Psoas muscle (tissue), 8 donors: ENCODE results near the gene STK40. TPM values are rescaled to one million over a fixed set of nuclear protein-coding genes. Genes with fewer than 3 reads are reported as not detected.
A peak's percentile ranks its signal among the peaks of the same experiment; 100 is the strongest.

Experiments
- ATAC-seq, 4 donors: fragments of 200-7000 bp; cut with Tn5 transposase; one replicate each; pipeline ENCODE4 v1.9.1; 2020; ENCODE audit warnings: moderate library complexity in 3 of 4, mild to moderate bottlenecking in 2 of 4
- DNase-seq, 2 donors: peaks; one replicate each; pipeline ENCODE4 v3.0.0-alpha.2; 2020
- H3K27ac ChIP-seq: fragments of 200-600 bp; one replicate; pipeline ENCODE4 v1.8.0; 2022
- H3K27me3 ChIP-seq, 3 donors: fragments of 200-600 bp in 1 of 3; one replicate each; pipeline versions ENCODE4 v1.6.1 to v1.8.0; 2013 to 2022; ENCODE audit warnings: low read length in 2 of 3, mild to moderate bottlenecking in 2 of 3, moderate library complexity in 1 of 3; ENCODE audit not compliant: insufficient read depth in 3 of 3
- H3K36me3 ChIP-seq, 2 donors: fragments of 200-600 bp in 1 of 2; one replicate each; pipeline versions ENCODE4 v1.6.1 to v1.8.0; 2013 to 2022; ENCODE audit warnings: low read depth in 1 of 2, mild to moderate bottlenecking in 1 of 2, moderate library complexity in 1 of 2; ENCODE audit not compliant: insufficient read depth in 1 of 2
- H3K4me1 ChIP-seq: fragments of 200-600 bp; one replicate; pipeline ENCODE4 v1.8.0; 2022
- H3K4me3 ChIP-seq: fragments of 200-600 bp; one replicate; pipeline ENCODE4 v1.8.0; 2022; ENCODE audit warnings: mild to moderate bottlenecking
- H3K9me3 ChIP-seq: fragments of 200-600 bp; one replicate; pipeline ENCODE4 v1.8.0; 2022
- CTCF ChIP-seq: fragments of 200-600 bp; IDR thresholded peaks from one replicate; pipeline ENCODE4 v1.8.0; 2022; ENCODE audit warnings: antibody characterized with exemption
- WGBS, 3 donors: extraction: QIAGEN DNeasy Blood & Tissue Kit; methylation state at CpG; one replicate each; pipeline versions ENCODE4 v1.1.6 to v1.1.7; 2013; 5-methylcytosine and 5-hydroxymethylcytosine counted together
- intact Hi-C, 2 donors: fragments of 100-400 bp; cut with DNase I; formaldehyde crosslinking; loops; one replicate each; pipeline versions ENCODE4 v1.11.0 to v1.14.2; 2022
- polyA plus RNA-seq, 3 donors: library from polyadenylated mRNA; stranded (reverse); fragments of 200-250 nt; gene quantifications; one replicate each; pipeline ENCODE4 v1.2.3, GENCODE V29; 2013
- total RNA-seq, 4 donors: library from RNA; stranded (reverse); fragmentation: NEBNext Ultra II Directional in 2 of 4; extraction: Animal tissue kit (Norgen Biotek cat#: 25700) in 2 of 4; gene quantifications; one replicate each; pipeline versions ENCODE4 v1.2.1 to v1.2.4, GENCODE V29; 2021 to 2023
- donor health status: healthy with polysubstance abuse.
- donor health status: DM: no; HTN: no; CAD: no; lungs with moderate emphysema.
- donor health status: Bipolar disorder and iron deficiency.
- donor health status: healthy.
- donor health status: DM: yes; HTN: yes; CAD: no.
- donor health status: DM: no; HTN: no; CAD: no.
- donor health status: DM: no; HTN: no; CAD: no.
- donor health status: DM: yes; HTN: yes; CAD: no.

Gene STK40
- total and polyA plus RNA-seq, 7 donors: 84.4 to 312 (median 162) TPM

- 55 to 88% (median 74%) methylated on average over 1 of the region's 1 CpG for WGBS, 3 donors
- no peaks in the 10 kb centered on the region for H3K27me3 ChIP-seq
- H3K36me3 ChIP-seq: peaks cover 3 to 65% of the 10 kb centered on the region in 2 donors
- peak in 1 of 4 donors; percentile 14 for ATAC-seq
- intact Hi-C loops: loop anchor here in 1 of 2 donors (5.0 kb wide), 1 partner anchor 63 kb away; no protein-coding TSS in a partner anchor
- H3K27ac ChIP-seq: peak overlapping the region; percentile 24
- H3K4me3 ChIP-seq: no peak overlapping the region
- H3K4me1 ChIP-seq: peaks cover 46% of the 10 kb centered on the region
- DNase-seq: peak; percentile 66 to 84
- no peak for TF ChIP-seq CTCF
- H3K9me3 ChIP-seq: no peaks in the 10 kb centered on the region
Observed at GRCh38 chr1:36365381-36365780, 20.3 kb downstream of the STK40 start.

- Histone ChIP-seq H3K36me3 (peaks cover 6 to 87% of the 10 kb centered on the region in 2 donors), H3K9me3 (no peaks in the 10 kb centered on the region), H3K27ac (no peak overlapping the region), H3K4me1 (peaks cover 15% of the 10 kb centered on the region), H3K27me3 (no peaks in the 10 kb centered on the region), H3K4me3 (no peak overlapping the region)
- ATAC-seq (peak; percentile 15 to 59 (median 32)), DNase-seq (no peak)
- 37 to 76% (median 54%) methylated on average over 6 of the region's 6 CpGs for WGBS, 3 donors
- intact Hi-C loops: no loop called here
- no peak for TF ChIP-seq CTCF
Observed at GRCh38 chr1:36359911-36360550, 25.7 kb downstream of the STK40 start.

- H3K27ac ChIP-seq: no peak overlapping the region
- TF ChIP-seq CTCF: no peak
- DNase-seq (no peak), ATAC-seq (peak in 1 of 4 donors; percentile 42)
- H3K4me1 ChIP-seq: peaks cover 12% of the 10 kb centered on the region
- intact Hi-C loops: no loop called here
- no peak overlapping the region for H3K4me3 ChIP-seq
- no peaks in the 10 kb centered on the region for H3K9me3 ChIP-seq
- no peaks in the 10 kb centered on the region for H3K27me3 ChIP-seq
- peaks cover 6 to 93% of the 10 kb centered on the region in 2 donors for H3K36me3 ChIP-seq
- 57 to 83% (median 77%) methylated on average over 5 of the region's 5 CpGs for WGBS, 3 donors
Observed at GRCh38 chr1:36359383-36359782, 26.3 kb downstream of the STK40 start.

GRCh38 chr1:36358514-36359084 lies 27.1 kb downstream of the STK40 start:
- Histone ChIP-seq H3K9me3 (no peaks in the 10 kb centered on the region), H3K36me3 (peaks cover 6 to 100% of the 10 kb centered on the region in 2 donors), H3K27ac (no peak overlapping the region), H3K4me1 (peaks cover 12% of the 10 kb centered on the region), H3K4me3 (no peak overlapping the region), H3K27me3 (no peaks in the 10 kb centered on the region)
- ATAC-seq (no peak), DNase-seq (no peak)
- no peak for TF ChIP-seq CTCF
- 77 to 89% (median 82%) methylated on average over 13 of the region's 13 CpGs for WGBS, 3 donors
- intact Hi-C loops: no loop called here
